ENCODE data around the gene CAMK2D.

CAMK2D gene

DNA sequence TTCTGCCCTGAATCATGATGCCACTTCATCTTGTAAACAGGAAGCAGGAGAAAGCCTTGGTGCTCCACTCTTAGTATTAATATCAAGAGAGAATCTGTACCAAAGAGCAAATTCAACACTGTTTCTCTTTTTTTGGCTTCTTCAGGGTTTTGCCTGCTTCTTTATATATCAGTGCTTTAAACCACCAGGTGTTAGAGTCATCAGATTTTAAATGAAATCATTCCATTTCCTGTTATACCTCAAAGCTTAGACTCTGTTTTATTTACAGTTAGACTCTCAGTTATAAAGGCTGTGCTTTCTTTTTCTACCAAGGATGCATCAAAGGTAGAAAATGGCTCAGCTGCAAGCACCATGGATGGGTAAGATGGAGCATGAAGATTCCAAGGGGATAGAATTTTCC, 350.9 kb downstream of the CAMK2D start:
- TF ChIP-seq, protein P1, sequence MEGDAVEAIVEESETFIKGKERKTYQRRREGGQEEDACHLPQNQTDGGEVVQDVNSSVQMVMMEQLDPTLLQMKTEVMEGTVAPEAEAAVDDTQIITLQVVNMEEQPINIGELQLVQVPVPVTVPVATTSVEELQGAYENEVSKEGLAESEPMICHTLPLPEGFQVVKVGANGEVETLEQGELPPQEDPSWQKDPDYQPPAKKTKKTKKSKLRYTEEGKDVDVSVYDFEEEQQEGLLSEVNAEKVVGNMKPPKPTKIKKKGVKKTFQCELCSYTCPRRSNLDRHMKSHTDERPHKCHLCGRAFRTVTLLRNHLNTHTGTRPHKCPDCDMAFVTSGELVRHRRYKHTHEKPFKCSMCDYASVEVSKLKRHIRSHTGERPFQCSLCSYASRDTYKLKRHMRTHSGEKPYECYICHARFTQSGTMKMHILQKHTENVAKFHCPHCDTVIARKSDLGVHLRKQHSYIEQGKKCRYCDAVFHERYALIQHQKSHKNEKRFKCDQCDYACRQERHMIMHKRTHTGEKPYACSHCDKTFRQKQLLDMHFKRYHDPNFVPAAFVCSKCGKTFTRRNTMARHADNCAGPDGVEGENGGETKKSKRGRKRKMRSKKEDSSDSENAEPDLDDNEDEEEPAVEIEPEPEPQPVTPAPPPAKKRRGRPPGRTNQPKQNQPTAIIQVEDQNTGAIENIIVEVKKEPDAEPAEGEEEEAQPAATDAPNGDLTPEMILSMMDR (IDR thresholded peaks at IDR 0.05; ENCODE audit: low read depth, low read length, missing control alignments) = no peak
- DNase-seq (ENCODE audit: extremely low read depth, low read depth) = no peak
- no peak overlapping the region for H3K4me3 ChIP-seq (replicated peaks; ENCODE audit: low read depth, low read length)

DNA sequence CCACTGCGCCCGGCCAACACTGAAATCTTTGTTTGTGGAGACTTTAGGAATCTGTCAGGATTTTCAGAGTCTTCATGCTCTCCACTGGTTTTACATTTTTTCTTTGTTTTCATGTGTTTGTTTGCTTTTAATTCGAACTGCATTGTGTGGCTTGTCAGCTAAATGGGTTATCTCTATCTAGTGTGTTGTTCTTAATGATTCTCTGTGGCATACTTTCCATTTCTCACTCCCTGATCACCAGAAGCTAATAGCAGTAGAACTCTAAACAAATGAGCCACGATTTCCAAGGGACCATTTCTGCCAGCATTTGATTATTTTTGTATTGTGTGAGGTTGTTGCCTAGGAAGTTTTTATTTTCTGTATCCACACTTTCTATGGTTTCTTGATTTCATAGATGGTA, 352.4 kb downstream of the CAMK2D start:
- TF ChIP-seq, protein P1 (IDR thresholded peaks at IDR 0.05; ENCODE audit: low read depth, low read length, missing control alignments) = no peak
- DNase-seq (ENCODE audit: extremely low read depth, low read depth) = no peak
- no peak overlapping the region for H3K4me3 ChIP-seq (replicated peaks; ENCODE audit: low read depth, low read length)

DNA sequence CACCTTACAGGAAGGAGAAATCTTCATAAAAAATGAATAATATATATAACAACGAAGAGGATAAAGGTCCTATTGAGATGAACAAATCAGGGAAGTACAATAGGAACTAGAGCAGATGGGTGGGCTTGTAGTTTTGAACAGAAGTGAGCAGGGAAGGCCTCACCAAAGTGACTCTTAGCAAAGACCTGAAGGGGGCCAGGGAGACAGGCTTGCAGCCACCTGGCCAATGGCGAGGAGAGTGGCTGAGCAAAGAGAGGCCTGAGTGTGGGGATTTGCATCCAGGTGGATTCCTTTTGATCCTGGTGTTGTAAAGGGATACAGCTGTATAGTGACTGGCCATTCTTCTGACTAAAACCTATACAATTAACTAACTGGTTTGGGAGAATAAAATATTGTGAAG, 354.1 kb downstream of the CAMK2D start:
- H3K4me3 ChIP-seq (replicated peaks; ENCODE audit: low read depth, low read length) = no peak overlapping the region
- TF ChIP-seq, protein P1 (IDR thresholded peaks at IDR 0.05; ENCODE audit: low read depth, low read length, missing control alignments) = no peak
- DNase-seq (ENCODE audit: extremely low read depth, low read depth) = no peak

DNA sequence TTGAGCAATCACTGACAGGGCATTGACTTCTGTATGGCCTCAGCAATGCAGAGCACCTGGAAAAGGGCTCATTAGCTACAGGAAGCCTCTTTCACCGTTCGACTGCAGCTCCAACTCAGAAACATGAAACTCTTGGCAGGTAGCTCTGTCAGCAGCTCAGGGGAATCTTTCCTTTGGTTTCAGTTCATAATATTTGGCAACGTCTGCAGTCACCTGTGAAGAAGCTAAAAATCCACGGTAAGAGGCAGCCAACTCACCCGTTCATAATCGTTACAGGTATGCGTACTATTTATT, 354.9 kb downstream of the CAMK2D start:
- TF ChIP-seq, protein P1 (IDR thresholded peaks at IDR 0.05; ENCODE audit: low read depth, low read length, missing control alignments) = no peak
- no peak overlapping the region for H3K4me3 ChIP-seq (replicated peaks; ENCODE audit: low read depth, low read length)
- no peak for DNase-seq (ENCODE audit: extremely low read depth, low read depth)

DNA sequence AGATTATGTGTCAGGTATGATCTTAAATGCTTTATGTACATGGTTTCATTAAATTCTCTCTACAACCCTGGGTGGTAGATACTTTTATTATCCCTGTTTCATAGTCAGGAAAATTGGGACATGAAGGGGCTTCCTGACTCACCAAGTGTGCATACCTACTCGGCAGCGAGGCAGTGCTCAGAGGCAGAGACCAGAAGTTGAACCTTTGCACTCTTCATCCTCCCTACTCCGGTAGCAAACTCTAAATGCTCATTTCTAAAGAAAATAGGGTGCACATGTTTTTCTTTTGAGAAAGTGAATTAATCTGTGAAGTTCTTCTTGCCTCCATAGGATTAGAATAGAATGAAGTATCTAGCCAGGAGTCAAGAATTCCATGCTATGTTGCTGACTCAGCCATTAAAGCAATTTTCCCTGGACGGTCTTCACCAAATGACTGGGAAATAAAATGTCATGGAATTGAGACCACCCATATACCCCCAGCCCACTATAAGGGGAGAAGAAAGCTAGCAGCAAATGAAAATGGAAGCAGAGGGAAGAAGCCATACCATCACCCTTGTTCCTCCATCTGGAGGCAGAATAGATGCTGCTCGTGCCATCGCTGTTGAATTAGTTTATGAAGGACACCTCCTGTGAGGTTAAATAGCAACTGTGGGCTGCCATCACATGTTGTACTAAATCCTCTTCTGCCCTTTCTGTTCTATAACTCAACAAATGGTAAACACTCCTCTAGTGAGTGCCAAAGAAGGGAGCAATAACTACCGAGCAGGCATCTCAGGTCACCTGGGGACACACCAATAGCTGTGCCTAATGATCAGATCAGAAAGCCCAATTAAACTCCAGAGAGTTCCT, 355.4 kb downstream of the CAMK2D start:
- no peak overlapping the region for H3K4me3 ChIP-seq (replicated peaks; ENCODE audit: low read depth, low read length)
- TF ChIP-seq, protein P1 (IDR thresholded peaks at IDR 0.05; ENCODE audit: low read depth, low read length, missing control alignments) = no peak
- DNase-seq (ENCODE audit: extremely low read depth, low read depth) = no peak

DNA sequence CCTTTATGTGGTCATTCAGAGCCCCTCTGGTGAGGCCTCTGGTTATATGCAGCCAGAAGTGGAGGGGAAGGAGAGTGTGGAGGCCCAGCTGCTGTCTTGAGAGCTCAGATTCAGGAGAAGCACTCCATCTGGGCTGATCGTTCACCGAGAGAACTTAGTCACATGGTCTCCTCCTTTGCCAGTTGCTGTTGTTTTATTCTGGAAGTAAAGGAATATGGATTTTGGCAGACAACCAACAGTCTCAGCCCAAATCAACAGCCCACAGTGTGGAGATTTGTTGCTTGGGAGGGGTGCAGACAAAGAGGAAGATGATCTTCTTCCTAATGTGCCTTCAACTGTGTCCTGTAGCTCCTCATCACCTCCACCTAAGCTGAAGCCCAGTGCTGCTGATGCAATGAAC, 356.7 kb downstream of the CAMK2D start:
- DNase-seq (ENCODE audit: extremely low read depth, low read depth) = no peak
- TF ChIP-seq, protein P1 (IDR thresholded peaks at IDR 0.05; ENCODE audit: low read depth, low read length, missing control alignments) = no peak
- no peak overlapping the region for H3K4me3 ChIP-seq (replicated peaks; ENCODE audit: low read depth, low read length)

DNA sequence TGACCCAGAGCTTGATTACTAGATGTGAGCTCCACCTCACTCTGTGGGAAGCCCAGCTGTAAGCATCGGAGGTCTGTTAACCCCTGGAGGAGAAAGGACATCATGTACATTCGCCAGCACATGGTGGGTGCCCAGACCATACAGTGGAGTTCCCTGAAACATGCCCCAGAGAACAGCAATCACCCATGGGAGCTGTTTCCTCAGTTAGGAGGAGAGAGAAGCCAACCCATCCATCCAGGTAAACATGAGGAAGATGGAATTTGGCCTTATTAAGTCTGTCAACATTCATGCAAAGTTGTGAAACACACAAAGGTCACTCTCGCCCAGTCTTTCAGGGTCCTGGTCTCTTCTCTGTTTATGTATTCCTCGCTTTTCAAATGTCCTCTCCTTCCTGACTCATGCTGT, 357.4 kb downstream of the CAMK2D start:
- H3K4me3 ChIP-seq (replicated peaks; ENCODE audit: low read depth, low read length) = no peak overlapping the region

More for the DNA sequence above, 357.4 kb downstream of the CAMK2D start:
- TF ChIP-seq, protein P1 (IDR thresholded peaks at IDR 0.05; ENCODE audit: low read depth, low read length, missing control alignments) = no peak
- DNase-seq (ENCODE audit: extremely low read depth, low read depth) = no peak
